GM19468 (cell line): Measurements from ENCODE around the gene RBM19.

Experiments
- ATAC-seq: cut with Tn5 transposase; IDR thresholded peaks from one replicate; pipeline ENCODE4 v1.9.1; 2021; ENCODE audit warnings: mild to moderate bottlenecking, moderate library complexity, moderate number of reproducible peaks; ENCODE audit not compliant: unreplicated experiment; ENCODE audit errors: extremely low read depth

The RBM19 gene

GRCh38 chr12:113960030-113960429 is 6.1 kb downstream of the RBM19 start:
- ATAC-seq: no peak

GRCh38 chr12:113959096-113959495 is 7.0 kb downstream of the RBM19 start:
- ATAC-seq: no peak

GRCh38 chr12:113958108-113958507 is 8.0 kb downstream of the RBM19 start:
- ATAC-seq: no peak

GRCh38 chr12:113957627-113958026 is 8.5 kb downstream of the RBM19 start:
- no peak for ATAC-seq

- ATAC-seq: no peak
Measured at GRCh38 chr12:113955109-113955970, 10.8 kb downstream of the RBM19 start.

- no peak for ATAC-seq
Measured at GRCh38 chr12:113954547-113954946, 11.6 kb downstream of the RBM19 start.

GRCh38 chr12:113950873-113951272 is 15.3 kb downstream of the RBM19 start:
- no peak for ATAC-seq

- no peak for ATAC-seq
Measured at GRCh38 chr12:113949321-113950305, 16.5 kb downstream of the RBM19 start.

GRCh38 chr12:113948151-113948914 is 17.8 kb downstream of the RBM19 start:
- no peak for ATAC-seq

- ATAC-seq: no peak
Measured at GRCh38 chr12:113946175-113946574, 19.9 kb downstream of the RBM19 start.

- ATAC-seq: no peak
Measured at GRCh38 chr12:113945174-113946173, 20.7 kb downstream of the RBM19 start.

- no peak for ATAC-seq
Measured at GRCh38 chr12:113942209-113942608, 23.9 kb downstream of the RBM19 start.

GRCh38 chr12:113941208-113941486 is 25.0 kb downstream of the RBM19 start:
- no peak for ATAC-seq

- no peak for ATAC-seq
Measured at GRCh38 chr12:113940357-113941207, 25.5 kb downstream of the RBM19 start.

- no peak for ATAC-seq
Measured at GRCh38 chr12:113939867-113940266, 26.3 kb downstream of the RBM19 start.

GRCh38 chr12:113938471-113938870 is 27.7 kb downstream of the RBM19 start:
- no peak for ATAC-seq

- ATAC-seq: no peak
Measured at GRCh38 chr12:113936460-113936859, 29.7 kb downstream of the RBM19 start.

GRCh38 chr12:113935459-113935858 is 30.7 kb downstream of the RBM19 start:
- no peak for ATAC-seq
